ENCODE results near the gene NME4. TPM values are rescaled to one million over a fixed set of nuclear protein-coding genes. Genes with fewer than 3 reads are reported as not detected.

The NME4 gene
- 140 and 168 TPM in 2 replicates for total RNA-seq

DNA sequence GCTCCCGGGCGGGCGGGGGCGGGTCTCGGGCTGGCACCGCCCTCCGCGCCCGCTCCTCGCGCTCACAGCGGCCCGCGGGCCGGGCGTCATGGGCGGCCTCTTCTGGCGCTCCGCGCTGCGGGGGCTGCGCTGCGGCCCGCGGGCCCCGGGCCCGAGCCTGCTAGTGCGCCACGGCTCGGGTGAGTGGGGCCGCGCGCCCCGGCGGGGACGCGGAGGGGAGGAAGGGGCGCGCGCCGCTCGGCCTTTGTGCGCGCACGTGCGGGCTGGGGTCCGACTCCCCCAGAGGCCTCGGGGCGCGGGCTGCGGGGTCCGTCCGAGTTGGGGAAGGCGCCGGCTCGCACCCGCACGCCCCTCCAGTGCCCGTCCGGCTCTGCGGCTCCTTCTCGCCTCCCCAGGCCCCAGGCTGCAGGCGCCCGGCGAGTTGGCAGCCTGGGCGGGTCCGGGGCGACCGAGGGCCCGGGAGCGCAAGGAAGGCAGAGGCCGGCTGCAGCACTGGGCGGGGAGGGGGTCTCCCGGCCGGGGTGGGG lies at the start of gene NME4:
Gene NME4 (plus strand): TSS at position 65 of the 527 bp plus-strand sequence. CDS start 24 bp downstream, at position 89.

GRCh38 chr16:352547-353403 lies 44.2 kb upstream of the NME4 start, which contains the start of gene AXIN1:
Gene AXIN1 (minus strand): TSS chr16:352723. CDS start chr16:347025, 5,698 bp downstream.

GRCh38 chr16:370443-370842 lies 26.6 kb upstream of the NME4 start, which contains the start of gene MRPL28:
Gene MRPL28 (minus strand): TSS chr16:370538. CDS start chr16:370218, 320 bp downstream.

DNA sequence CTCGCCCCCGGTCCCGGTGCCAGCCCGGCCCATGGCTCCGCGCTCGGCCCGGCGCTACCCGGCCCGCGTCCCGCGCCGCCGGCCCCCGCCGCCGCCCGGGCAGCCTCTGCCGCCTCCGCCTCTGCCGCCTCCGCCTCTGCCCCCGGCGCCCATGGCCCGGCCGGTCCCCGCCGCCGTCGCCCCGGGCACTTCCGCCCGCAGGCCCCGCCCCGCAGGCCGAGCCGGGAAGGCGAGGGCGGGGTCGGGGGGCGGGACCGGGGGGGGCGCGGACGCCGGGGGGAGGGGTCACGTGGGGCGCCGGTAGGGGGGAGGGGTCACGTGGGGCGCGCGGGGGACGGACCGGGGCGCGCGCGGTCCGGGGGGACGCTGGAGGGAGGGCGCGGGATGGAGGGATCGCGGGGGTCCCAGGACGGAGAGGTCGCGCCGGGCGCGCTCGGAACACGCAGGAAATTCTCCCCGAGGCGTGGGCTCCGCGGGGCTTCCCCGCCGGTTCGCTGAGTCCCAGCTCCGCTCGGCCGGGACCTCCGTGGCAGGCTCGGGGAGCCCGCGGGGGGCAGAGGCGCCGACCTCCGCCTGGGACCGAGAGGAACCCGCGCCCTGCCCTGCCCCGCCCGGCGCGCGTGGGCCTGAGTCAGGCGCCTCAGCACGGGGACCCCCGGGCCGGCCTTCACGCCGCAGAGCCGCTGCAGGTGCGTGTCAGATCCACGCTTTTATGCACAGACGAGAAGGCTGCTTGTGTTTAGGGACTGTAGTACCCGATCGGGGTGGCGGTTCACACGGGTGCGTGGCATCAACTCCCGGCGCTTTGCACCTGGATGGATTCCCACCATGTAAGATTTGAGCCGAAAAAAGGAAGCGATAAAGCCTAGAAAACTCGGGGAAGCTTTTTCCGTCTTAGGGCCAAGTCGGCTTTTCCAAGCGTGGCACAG lies 14.9 kb upstream of the NME4 start, which contains the start of gene PGAP6:
Gene PGAP6 (minus strand): TSS at position 190 of the 929 bp plus-strand sequence. CDS start 157 bp downstream, at position 33.

DNA sequence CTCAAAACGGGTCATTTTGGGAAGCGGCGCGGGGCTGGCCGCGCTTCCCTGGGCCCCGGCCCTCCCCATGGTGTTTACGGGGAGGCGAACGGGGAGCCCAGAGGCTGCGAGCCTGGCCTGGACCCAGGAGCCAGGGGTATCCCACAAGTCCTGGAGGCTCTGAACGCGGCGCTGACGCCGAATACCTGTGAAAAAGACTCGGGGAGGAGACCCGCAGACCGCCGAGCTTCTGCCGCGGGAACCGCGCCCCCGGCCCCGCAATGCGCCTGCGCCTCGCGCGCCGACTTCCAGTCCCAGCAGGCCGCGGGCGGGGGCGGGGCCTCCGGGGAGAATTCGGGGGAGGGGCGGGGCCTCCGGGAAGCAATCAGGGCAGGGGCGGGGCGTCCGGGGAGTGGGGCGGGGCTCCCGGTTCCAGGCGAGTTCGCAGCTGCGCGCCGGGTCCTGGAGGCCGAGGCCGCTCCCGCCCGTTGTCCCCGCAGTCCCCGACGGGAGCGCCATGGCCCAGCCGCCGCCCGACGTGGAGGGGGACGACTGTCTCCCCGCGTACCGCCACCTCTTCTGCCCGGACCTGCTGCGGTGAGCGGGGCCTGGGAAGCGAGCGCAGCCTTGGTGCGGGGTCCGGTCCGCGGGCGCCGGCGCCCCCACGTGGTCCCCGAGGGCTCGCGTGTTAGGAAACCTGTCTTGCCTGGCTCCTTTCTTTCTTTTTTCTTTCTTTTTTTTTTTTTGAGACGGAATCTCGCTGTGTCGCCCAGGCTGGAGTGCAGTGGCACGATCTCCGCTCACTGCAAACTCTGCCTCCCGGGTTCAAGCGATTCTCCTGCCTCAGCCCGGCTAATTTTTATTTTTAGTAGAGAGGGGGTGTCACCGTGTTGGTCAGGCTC lies 4.7 kb downstream of the NME4 start, which contains the start of gene DECR2:
Gene DECR2 (plus strand): TSS at position 418 of the 881 bp plus-strand sequence. CDS start 79 bp downstream, at position 497.

DNA sequence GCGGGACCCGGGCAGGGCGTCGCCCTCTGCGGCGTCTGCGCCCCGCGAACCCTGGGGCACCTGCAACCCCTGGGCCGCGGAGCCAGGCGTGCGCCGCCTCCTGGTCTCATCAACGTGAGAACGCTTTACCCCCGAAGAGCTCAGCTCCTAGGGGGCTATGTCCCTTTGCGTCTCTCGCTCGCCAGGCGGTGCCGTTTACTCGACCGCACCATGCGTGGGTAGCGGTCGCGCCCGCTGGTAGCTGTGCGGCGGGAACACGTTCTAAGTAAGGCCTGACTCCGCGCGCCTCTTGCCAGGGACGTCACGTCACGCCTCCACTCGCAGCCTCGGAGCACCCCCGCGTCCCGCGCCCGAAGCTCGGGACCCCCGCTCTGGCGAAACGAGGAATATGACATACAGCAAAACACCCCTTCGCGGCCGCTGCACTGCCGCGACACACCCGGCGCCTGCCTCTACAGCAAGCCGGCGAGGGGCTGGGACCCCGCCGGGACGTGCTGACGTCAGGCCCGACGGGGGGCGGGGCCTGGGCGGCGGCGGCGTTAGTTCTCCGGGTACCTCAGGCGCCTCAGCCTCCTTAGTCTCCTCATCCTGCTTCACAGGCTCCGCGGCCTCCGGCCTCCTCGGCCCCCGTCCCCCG lies 28.2 kb downstream of the NME4 start, which contains the start of gene RAB11FIP3:
Gene RAB11FIP3 (plus strand): TSS at position 568 of the 637 bp plus-strand sequence. CDS start 358 bp downstream, outside the sequence.

Other genes starting within 250 kb of the NME4 start
- gene HBZ, start 244.6 kb upstream of the NME4 start, total RNA-seq, result not detected in 2 replicates
- not detected in 2 replicates for gene HBM, start 231.2 kb upstream of the NME4 start, total RNA-seq
- gene HBA2, start 224.3 kb upstream of the NME4 start, total RNA-seq, result not detected in 2 replicates
- 0.99 TPM in 1 of 2 replicates, not detected in the other for gene HBA1, start 220.5 kb upstream of the NME4 start, total RNA-seq
- 3.7 and 7.9 TPM in 2 replicates for gene HBQ1, start 216.7 kb upstream of the NME4 start, total RNA-seq
- 37.3 and 38.4 TPM in 2 replicates for gene LUC7L, start 167.8 kb upstream of the NME4 start, total RNA-seq
- gene FAM234A, start 162.4 kb upstream of the NME4 start, total RNA-seq, result 62.7 and 69.4 TPM in 2 replicates
- 0.56 and 0.70 TPM in 2 replicates for gene RGS11, start 121.3 kb upstream of the NME4 start, total RNA-seq
- 0.60 and 1.6 TPM in 2 replicates for gene ARHGDIG, start 116.6 kb upstream of the NME4 start, total RNA-seq
- gene PDIA2, start 114.0 kb upstream of the NME4 start, total RNA-seq, result 0.37 TPM in 1 of 2 replicates, not detected in the other
- 33.3 and 34.9 TPM in 2 replicates for gene AXIN1, start 44.5 kb upstream of the NME4 start, total RNA-seq
- gene MRPL28, start 26.7 kb upstream of the NME4 start, total RNA-seq, result 171 and 215 TPM in 2 replicates
- 48.3 and 56.3 TPM in 2 replicates for gene PGAP6, start 15.2 kb upstream of the NME4 start, total RNA-seq
- 14.5 and 17.5 TPM in 2 replicates for gene DECR2, start 4.7 kb downstream of the NME4 start, total RNA-seq
- gene RAB11FIP3, start 28.4 kb downstream of the NME4 start, total RNA-seq, result 15.2 and 16.9 TPM in 2 replicates
- 45.1 and 52.1 TPM in 2 replicates for gene CAPN15, start 130.5 kb downstream of the NME4 start, total RNA-seq
- gene PRR35, start 163.2 kb downstream of the NME4 start, total RNA-seq, result not detected in 2 replicates
- 0.28 TPM in 1 of 2 replicates, not detected in the other for gene NHLRC4, start 169.8 kb downstream of the NME4 start, total RNA-seq
- 25.6 and 30.4 TPM in 2 replicates for gene PIGQ, start 172.8 kb downstream of the NME4 start, total RNA-seq
- 21.7 and 24.5 TPM in 2 replicates for gene RAB40C, start 192.9 kb downstream of the NME4 start, total RNA-seq
- gene WFIKKN1, start 233.8 kb downstream of the NME4 start, total RNA-seq, result 0.14 and 0.21 TPM in 2 replicates
- gene METTL26, start 239.1 kb downstream of the NME4 start, total RNA-seq, result 184 and 265 TPM in 2 replicates
- 51.2 and 60.1 TPM in 2 replicates for gene MCRIP2, start 244.6 kb downstream of the NME4 start, total RNA-seq

All from airway epithelial cell (primary cell).